GM23248 (cell line): ENCODE measurements around the gene CUX1.

Experiments
- EZH2 ChIP-seq: fragments of 200-600 bp; sonication (generic); IDR thresholded peaks from 2 replicates; pipeline ENCODE4 v1.6.1; 2018; ENCODE audit warnings: antibody characterized with exemption, mild to moderate bottlenecking; ENCODE audit not compliant: insufficient read depth, poor library complexity, severe bottlenecking
- EZH2phosphoT487 ChIP-seq: fragments of 200-600 bp; sonication (generic); IDR thresholded peaks from 2 replicates; pipeline ENCODE4 v1.6.1; 2018; ENCODE audit warnings: antibody characterized with exemption, moderate library complexity, mild to moderate bottlenecking, low read depth; ENCODE audit not compliant: insufficient read depth

GRCh38 chr7:102306916-102307677, 489.7 kb downstream of the CUX1 start:
- TF ChIP-seq EZH2phosphoT487 (no peak), EZH2 (no peak)
